ENCODE results near the gene PER1. TPM values are rescaled to one million over a fixed set of nuclear protein-coding genes. Genes with fewer than 3 reads are reported as not detected.

The PER1 gene
- total RNA-seq, 1 experiment from 2014 or later: 47.1 TPM

- DNase-seq (ENCODE audit: low spot score): peak; percentile 100
- POLR2A ChIA-PET (ENCODE audit: low non-redundant PET): interaction anchor here (0.6 kb wide), 2 partner anchors 31 to 217 kb away, joined by 6 to 12 read pairs; no protein-coding TSS in a partner anchor
Measured at GRCh38 chr17:8187517-8188262, 35.5 kb upstream of the PER1 start.

GRCh38 chr17:8186787-8187516 is 34.7 kb upstream of the PER1 start:
- POLR2A ChIA-PET (ENCODE audit: low non-redundant PET): interaction anchor here (0.6 kb wide), 2 partner anchors 217 to 242 kb away, joined by 3 to 12 read pairs; no protein-coding TSS in a partner anchor
- peaks cover 21% of the 10 kb centered on the region for H3K4me1 ChIP-seq (ENCODE audit: insufficient read depth, low read length, poor library complexity, severe bottlenecking)
- intact Hi-C loops (cut with micrococcal nuclease; ENCODE audit: unreplicated experiment): loop anchor here (1.0 to 2.0 kb wide), 5 partner anchors 23 to 68 kb away; partner anchors contain the start of gene AURKB
- H3K4me3 ChIP-seq (ENCODE audit: low read depth, low read length, poor library complexity, severe bottlenecking): peak overlapping the region; percentile 82
- no peaks in the 10 kb centered on the region for H3K36me3 ChIP-seq (ENCODE audit: insufficient read depth, low read length, poor library complexity, severe bottlenecking)
- DNase-seq (ENCODE audit: low spot score): peak; percentile 98
- BruUV-seq (replicated peaks): no TSS peak
- H3K27ac ChIP-seq (ENCODE audit: low read depth, low read length, poor library complexity, severe bottlenecking): peak overlapping the region; percentile 85
- H3K9me3 ChIP-seq (ENCODE audit: low read depth, low read length, poor library complexity, severe bottlenecking): no peaks in the 10 kb centered on the region
- no peaks in the 10 kb centered on the region for H3K27me3 ChIP-seq (replicated peaks; ENCODE audit: insufficient read depth, low read depth, low read length, poor library complexity)
- TF ChIP-seq CTCF (conservative IDR thresholded peaks at IDR 0.05; ENCODE audit: low read depth, low read length) (peak; percentile 49), EZH2 (IDR thresholded peaks at IDR 0.05; ENCODE audit: borderline replicate concordance, low read depth, low read length, poor library complexity, severe bottlenecking) (no peak)
- CTCF ChIA-PET: no interaction called here

More at GRCh38 chr17:8187517-8188262, 35.5 kb upstream of the PER1 start:
- no peaks in the 10 kb centered on the region for H3K27me3 ChIP-seq (replicated peaks; ENCODE audit: insufficient read depth, low read depth, low read length, poor library complexity)
- BruUV-seq (replicated peaks): TSS peak; percentile 100
- peaks cover 25% of the 10 kb centered on the region for H3K4me1 ChIP-seq (ENCODE audit: insufficient read depth, low read length, poor library complexity, severe bottlenecking)
- H3K9me3 ChIP-seq (ENCODE audit: low read depth, low read length, poor library complexity, severe bottlenecking): no peaks in the 10 kb centered on the region
- H3K4me3 ChIP-seq (ENCODE audit: low read depth, low read length, poor library complexity, severe bottlenecking): peak overlapping the region; percentile 82
- H3K27ac ChIP-seq (ENCODE audit: low read depth, low read length, poor library complexity, severe bottlenecking): peak overlapping the region; percentile 85
- no peaks in the 10 kb centered on the region for H3K36me3 ChIP-seq (ENCODE audit: insufficient read depth, low read length, poor library complexity, severe bottlenecking)
- no peak for TF ChIP-seq EZH2 (IDR thresholded peaks at IDR 0.05; ENCODE audit: borderline replicate concordance, low read depth, low read length, poor library complexity, severe bottlenecking)
- TF ChIP-seq CTCF (conservative IDR thresholded peaks at IDR 0.05; ENCODE audit: low read depth, low read length): no peak
- intact Hi-C loops (cut with micrococcal nuclease; ENCODE audit: unreplicated experiment): loop anchor here (1.0 to 2.0 kb wide), 5 partner anchors 23 to 68 kb away; partner anchors contain the start of gene AURKB
- CTCF ChIA-PET: no interaction called here

DNA sequence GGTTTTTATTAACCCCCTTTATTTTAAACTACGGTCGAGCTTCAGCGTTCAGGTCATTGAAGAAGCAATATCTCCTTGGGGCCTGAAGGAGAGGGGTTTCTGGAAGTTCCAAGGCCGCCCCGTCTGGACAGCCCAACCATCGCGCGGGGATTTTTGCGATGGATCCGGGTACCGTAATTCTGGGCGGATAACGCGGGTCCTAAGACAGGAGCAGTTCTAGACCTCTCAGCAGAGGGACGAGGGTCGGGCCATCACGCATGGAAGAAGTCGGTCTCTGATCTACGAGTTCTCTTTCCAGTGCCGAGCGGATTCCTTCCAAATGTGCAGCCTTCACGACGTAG is 34.2 kb upstream of the PER1 start:
- Histone ChIP-seq H3K27me3 (replicated peaks; ENCODE audit: insufficient read depth, low read depth, low read length, poor library complexity) (no peaks in the 10 kb centered on the region), H3K4me3 (ENCODE audit: low read depth, low read length, poor library complexity, severe bottlenecking) (peak overlapping the region; percentile 82), H3K4me1 (ENCODE audit: insufficient read depth, low read length, poor library complexity, severe bottlenecking) (peaks cover 16% of the 10 kb centered on the region), H3K27ac (ENCODE audit: low read depth, low read length, poor library complexity, severe bottlenecking) (peak overlapping the region; percentile 85), H3K36me3 (ENCODE audit: insufficient read depth, low read length, poor library complexity, severe bottlenecking) (no peaks in the 10 kb centered on the region), H3K9me3 (ENCODE audit: low read depth, low read length, poor library complexity, severe bottlenecking) (no peaks in the 10 kb centered on the region)
- ChIA-PET POLR2A (ENCODE audit: low non-redundant PET) (interaction anchor here (0.6 kb wide), 1 partner anchor 241 kb away, joined by 3 read pairs; no protein-coding TSS in a partner anchor), CTCF (no interaction called here)
- TF ChIP-seq CTCF (conservative IDR thresholded peaks at IDR 0.05; ENCODE audit: low read depth, low read length) (no peak), EZH2 (IDR thresholded peaks at IDR 0.05; ENCODE audit: borderline replicate concordance, low read depth, low read length, poor library complexity, severe bottlenecking) (no peak)
- BruUV-seq (replicated peaks): no TSS peak
- intact Hi-C loops (cut with micrococcal nuclease; ENCODE audit: unreplicated experiment): loop anchor here (2.0 kb wide), 1 partner anchor 48 kb away; no protein-coding TSS in a partner anchor
- no peak for DNase-seq (ENCODE audit: low spot score)

Data from A673 (cell line).